Inflammatory macrophage treated with lipopolysaccharide for 4 hours (primary cell): ENCODE measurements around the gene PRSS57.
"Not testable (repeated sequence)": the region's sequence is repeated elsewhere in the genome, so short reads cannot be mapped to it uniquely, and the experiment has no call there.

Source experiments
- DNase-seq: peaks from one replicate; pipeline ENCODE4 v3.0.0-alpha.2; 2020

PRSS57 gene

DNA sequence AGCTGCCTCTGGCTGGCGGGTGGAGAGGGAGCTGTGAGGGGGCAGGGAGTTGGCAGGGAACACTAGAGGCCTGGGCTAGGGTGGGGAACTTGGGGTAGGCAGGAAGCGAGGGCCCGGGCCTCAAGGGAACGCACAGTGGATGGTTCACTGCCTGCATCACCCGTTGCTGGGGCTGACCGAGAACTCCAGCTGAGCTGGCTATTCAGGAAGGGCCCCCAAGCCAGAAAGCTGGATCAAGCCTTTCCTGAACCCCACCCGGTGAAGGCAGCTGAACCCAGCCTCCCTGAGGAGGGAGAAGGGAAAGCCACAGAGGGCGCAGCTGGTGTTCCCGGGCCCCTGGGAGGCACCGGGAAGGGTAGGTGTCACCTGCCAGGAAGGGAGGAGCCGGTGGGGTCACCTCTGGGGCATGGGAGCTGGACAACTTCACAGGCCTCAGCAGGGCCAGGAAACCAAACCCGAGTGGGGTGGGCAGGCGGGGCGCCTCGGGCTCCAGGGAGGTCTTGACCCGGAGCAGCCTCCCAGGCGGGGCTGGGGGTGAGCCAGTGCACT is 27.4 kb upstream of the PRSS57 start:
- DNase-seq = no peak

DNA sequence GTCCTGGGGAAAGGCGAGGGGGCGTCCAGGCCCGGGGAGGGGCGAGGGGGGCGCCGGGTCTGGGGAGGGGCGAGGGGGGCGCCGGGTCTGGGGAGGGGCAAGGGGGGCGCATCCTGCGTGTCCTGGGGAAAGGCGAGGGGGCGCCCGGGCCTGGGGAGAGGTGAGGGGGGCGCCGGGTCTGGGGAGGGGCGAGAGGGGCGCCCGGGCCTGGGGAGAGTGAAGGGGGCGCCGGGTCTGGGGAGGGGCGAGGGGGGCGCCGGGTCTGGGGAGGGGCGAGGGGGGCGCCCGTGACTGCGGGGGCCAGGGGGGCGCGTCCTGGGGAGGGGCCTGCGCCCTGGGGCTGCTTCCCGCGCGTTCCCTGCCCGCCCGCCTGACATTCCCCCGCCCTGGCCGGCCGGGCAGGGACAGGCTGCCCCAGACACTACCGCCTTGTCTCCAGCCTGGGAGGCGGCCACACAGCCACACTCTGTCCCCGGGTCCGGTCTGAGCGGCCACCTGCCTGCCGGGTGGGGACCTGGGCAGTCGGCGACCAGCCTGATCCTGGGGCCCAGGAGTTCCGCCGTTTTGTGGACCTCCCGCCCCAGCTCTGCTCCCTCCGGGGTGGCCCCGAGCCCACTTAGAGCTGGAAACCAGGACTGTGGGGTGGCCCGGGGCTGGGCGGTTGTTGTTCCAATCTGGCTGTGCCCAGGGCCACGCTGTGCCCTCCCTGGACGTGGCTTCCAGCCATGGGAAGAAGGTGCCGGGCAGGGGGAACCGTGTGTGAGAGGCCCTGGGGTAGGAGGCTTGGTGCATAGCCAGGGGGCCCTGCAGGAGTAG is 25.3 kb upstream of the PRSS57 start:
- DNase-seq = no peak

DNA sequence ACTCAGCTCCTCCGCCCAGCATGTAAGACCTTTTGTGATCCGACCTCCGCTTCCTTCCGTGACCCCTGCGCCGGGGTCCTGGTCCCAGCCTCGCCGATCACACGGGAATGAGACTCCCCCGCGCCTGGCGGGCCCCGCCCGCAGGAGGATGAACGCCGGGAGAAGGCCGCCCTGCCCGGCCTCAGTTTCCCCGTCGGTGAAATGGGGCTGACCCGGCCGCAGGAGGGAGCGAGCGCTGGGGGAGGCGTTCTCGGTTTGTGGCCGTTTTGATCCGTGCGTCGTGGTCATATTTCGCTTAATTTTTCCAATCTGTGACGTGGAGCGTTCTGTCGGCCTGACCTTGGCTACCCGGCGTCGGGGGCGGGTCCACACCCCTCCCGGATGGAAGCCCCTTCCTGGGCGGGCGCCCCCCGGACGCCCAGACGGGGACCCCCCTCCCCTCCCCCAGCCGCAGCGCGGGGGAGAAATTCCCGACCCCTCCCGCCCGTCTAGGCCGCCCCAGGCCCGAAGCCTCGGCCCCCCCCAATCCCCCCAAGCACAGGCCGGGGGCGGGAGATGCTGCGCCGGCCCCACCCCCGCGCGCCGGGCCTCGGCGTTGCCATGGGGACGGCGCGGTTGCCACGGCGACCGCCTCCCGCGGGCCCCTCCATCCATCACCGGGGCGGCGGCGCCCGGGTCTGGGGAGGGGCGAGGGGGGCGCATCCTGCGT is 24.5 kb upstream of the PRSS57 start:
- no peak for DNase-seq

DNA sequence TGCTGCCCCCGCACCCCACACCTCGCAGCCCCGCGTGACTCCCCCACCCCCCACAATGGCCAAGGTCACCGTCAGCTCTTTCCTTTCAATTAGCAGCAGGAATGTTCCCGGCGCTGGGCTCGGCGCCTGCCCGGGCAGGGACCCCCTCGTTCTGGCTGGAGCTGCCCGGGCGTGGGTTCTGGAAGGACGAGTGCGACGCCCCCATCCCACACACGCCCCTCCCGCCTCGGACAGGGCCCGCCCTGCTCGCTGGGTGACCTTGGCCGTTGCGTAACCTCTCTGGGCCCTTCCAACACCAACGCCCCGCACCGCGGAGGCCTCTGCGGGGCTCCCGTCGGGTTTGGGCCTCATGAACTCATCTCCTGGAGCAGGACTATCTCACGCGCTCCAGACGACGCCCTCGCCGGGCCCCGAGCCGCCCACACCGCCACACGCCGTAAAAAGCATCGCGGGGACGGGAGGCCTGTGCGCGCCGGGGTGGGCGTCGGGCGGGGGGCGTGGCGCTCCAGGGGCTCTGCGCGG is 23.8 kb upstream of the PRSS57 start:
- DNase-seq = peak; percentile 21

DNA sequence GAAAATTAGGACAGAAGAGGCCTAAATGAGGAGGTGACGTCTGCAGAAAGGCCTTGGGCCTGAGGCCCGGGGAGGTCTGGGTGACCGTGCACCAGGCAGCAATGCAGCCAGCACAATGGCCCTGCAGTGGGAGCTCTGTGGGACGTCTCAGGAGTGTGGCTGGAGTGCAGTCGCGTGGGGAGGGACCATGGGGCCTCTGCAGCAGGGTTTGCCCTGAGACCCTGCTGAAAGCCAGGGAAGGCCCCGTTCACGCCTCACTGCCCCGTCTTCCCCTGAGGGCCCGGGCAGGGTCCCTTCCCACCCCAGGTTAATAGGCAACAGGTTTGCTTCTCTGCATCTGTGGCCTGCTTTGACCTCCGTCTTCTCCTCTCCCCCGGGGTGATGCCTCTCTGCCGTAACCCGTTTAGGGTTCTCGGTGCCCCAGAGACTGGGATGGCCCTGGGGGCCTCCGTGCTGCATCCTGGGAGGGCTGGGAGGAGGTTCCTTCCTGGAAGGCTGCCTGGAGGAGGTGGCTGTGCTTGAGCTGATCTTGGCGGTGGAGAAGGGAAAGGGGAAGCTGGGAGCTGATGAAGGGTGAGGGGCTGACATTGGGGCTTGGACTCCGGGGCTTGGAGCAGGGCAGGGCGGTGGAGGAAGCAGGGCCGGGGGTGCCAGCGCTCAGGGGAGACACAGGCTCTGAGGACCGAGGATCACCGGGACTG is 23.1 kb upstream of the PRSS57 start:
- no peak for DNase-seq

DNA sequence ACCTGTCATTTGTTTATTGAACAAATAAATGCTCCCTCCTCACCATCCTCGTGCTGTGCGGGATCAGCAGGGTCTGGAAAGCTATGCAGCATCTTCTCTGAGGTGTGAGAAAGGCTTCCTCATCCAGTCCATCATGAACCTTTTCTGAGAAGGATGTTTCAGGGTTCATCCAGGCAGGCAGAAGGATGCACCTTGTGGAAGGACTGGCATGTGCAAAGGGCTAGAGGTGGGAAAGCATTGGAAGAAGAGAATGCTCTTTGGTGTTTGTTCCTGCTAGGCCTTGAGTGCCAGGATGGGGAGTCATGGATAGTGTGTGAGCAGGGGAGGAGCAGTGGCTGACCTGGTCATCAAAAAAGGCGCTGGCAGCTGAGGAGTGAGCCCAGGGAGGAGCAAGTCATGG is 20.1 kb upstream of the PRSS57 start:
- DNase-seq = no peak

DNA sequence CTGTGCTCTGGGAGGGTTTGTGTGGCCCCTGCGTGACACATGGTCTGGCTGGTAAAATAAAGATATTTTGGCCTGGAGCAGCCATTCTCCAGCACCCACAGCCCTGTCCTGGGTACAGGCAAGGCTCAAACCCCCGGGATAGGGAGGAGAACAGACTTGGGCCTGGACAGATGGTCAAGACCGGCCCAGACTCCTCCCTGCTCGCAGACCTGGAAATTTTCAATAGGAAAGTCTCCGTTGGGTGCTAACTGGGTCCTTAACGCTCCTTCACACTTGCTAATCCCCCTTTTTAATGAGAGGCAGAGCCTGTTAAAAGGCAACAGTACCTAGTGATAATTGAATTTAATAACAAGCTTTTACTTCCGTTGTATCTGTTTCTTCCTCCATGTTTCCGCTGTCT is 16.0 kb upstream of the PRSS57 start:
- DNase-seq = no peak

DNA sequence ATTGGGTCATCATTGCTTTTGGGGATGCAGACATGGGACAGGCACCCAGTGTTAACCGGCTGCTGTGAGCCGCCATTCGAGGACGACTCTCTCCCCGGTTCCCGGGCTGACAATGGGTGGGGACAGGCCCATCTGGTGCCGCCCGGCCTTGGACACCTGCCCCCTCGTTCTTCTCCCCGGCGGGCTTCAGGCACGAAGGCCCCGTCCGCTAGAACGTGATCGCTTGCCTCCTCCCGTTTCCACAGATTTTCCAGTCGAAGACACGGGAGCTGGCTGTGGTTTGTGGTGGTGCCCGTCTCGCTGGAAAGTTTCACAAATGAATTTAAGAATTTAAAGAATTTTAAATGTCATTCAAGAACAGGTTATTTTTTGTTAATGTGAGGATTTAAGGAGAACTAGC is 15.5 kb upstream of the PRSS57 start:
- no peak for DNase-seq

DNA sequence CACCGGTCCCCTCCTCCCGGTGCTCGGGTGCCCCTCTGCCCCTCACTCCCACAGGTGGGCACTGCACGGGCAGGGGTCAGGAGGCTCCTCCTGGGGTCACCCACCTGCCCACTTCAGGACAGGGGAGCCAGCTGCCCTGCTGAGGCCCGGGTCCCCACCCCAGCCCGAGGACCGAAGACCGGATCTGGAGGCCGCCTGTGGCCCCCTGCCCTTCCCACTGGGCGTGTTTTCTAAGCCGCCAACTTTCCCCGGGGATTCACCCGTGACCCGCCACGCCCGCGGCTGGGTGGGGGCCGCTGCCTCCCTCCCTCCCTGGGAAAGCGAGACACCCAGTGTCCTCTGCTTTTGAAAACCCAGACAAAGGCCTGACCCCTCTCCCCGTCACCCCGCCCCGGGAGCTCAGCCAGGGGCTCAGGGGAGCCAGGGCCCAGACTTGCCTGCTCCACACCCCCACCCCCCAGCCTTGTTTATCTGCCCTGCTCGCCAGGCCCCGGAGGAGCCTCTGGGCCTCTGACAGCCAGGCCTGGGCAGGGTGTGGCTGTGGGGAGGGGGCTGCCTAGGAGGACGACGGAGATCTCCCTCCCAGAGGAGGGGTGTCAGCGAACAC is 14.8 kb upstream of the PRSS57 start:
- no peak for DNase-seq

DNA sequence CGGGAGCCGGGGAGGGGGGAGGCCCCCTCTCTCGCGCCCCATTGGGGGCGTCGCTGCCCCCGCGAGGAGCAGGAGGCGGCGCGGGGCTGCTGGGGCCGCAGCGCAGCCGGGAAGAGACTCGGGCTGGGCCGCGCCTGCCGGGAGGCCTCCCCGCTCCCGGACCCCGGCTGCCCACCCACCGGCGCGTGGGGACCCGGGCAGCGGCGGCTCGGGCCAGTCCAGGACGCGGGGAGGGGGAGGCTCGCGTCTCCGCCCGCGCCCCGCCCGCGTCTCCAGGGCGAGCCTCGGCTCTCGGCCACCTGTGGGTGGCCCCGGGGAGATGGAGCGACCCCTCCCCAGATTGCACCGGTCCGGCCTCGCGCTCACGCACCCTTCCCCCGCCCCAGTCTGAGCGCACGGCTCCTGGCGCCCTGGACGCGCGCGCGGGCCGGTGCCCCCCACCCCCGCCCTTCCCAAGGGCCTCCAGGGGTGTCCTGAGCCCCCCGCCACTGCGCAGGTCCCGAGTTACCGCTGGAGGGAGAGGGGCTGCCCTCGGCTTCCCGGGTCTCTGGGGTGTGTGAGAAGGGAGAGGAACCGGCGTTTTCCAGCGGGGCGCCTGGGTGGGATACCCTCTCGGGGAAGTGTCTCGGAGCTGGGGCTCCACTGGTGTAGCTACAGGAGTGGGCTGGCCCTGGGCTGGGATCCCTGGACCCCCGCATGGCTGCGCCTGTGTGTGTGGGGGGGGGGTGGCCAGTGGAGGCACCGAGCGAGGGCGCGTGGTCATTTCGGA is 14.1 kb upstream of the PRSS57 start:
- no peak for DNase-seq

DNA sequence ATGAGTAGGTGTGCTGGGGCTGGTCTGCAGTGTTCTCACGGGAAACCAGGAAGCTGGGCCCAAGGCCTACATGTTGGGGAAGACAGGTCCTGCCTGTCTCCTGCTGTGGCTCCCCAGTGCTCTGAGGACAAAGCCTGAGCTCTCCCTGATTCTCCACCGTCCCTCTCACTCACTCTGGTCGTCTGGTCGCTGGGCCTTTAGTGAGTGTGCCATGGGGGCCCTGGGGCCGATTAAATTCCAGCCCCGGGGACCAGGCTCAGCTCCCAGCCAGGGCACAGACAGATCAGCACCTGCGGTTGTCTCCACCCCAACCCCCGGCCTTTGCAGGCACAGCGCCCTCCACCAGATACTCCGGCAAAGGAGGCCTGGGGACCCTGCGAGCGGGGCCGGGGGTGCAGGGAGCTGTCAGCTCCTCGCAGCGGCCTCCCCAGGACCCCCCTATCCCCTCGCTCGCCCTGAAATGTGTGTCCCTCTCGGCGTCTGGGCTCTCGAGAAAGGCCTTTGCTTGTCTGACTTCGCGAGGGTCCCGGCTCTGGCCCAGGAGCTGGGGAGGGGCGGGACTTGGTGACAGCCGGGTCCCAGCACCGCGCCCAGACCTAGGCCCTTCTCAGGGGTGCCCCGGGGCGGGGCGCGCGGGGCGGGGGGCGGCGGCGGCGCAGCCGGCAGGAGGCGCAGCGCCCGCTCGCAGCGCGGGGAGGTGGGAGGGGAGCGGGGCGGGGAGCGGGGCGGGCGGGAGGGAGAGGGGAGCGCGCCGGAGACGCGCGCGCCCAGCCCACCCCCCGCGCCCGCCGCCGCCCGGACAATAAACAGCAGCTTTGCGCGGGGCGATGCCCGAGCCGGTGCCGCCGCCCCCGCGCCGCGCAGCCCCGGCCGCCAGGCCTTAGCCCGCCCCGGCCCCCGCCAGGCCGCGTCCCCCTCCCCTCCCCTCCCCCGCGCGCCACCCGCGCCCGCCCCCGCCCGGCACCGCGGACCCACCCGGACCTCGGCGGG is 13.2 kb upstream of the PRSS57 start, which contains the start of gene PALM:
TSS of gene PALM (plus strand) at position 782 of the 990 bp plus-strand sequence. CDS start 212 bp downstream, outside the sequence.
- no peak for DNase-seq

DNA sequence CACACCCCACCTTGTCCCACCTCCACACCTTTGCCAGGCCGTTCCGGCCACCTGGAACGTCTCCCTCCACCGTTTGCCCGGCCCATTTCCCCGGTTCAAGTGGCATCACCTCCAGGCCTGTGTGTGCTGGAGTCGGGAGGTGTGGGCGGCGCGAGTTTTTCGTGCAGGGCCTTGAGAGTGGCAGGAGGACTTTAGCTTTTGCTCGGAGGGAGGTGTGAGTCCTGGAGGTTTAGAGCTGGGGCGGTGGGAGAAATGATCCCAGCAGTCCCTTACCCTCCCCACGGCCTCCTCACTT is 9.1 kb upstream of the PRSS57 start:
- DNase-seq = no peak

DNA sequence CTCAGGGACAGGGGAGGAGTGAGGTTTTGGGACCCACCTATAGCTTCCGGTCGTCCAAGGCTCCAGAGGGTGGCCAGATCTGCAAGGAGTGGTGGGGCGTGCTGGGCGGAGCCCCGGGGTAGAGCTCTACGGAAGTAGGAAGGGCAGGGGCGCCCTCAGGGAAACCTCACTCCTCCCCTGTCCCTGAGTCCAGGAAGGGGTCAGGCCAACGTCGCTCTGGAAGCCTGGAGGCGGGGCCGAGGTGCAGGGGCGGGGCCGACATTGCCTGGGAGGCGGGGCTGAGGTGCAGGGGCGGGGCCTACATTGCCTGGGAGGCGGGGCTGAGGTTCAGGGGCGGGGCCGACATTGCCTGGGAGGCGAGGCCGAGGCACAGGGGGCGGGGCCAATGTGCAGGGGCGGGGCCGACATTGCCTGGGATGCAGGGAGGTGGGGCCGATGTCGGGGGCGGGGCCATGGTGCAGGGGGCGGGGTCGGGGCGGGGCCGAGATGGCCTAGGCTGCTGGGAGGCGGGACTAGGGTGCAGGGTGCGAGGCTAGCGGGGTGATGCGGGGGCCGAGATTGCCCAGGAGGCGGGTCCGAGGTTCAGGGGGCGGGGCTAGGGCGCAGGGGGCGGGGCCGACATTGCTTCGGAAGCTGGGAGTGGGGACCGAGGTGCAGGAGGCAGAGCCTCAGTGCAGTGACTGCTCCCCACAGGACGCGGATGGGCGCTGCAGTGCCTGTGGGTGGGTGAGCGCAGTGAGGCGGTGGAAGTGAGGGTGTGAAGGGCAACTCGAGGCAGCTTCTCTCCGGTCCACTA is 8.6 kb upstream of the PRSS57 start:
- DNase-seq = peak; percentile 84

DNA sequence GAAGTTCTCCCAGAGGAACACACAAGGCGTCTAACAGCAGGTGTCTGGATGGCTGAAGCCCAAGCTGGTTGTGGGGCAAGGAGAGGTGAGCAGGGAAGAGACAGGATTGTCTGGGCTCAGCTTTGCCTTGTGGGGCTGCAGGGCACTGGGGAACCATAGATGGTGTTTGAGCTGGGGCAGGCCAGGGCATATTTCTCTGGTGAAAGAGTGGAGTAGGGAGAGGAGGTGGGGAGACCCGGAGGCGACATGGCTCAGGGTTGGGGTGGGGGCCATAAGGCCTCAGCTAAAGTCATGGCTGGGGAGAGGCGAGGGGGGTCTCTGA is 8.0 kb upstream of the PRSS57 start:
- no peak for DNase-seq

DNA sequence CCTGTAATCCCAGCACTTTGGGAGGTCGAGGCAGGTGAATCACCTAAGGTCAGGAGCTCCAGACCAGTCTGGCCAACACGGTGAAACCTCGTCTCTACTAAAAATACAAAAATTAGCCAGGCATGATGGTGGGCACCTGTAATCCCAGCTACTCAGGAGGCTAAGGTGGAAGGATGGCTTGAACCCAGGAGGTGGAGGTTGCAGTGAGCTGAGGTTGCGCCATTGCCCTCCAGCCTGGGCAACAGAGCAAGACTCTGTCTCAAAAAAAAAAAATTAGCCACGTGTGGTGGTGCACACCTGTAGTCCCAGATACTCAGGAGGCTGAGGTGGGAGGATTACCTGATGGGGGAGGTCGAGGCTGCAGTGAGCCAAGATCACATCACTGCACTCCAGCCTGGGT is 7.6 kb upstream of the PRSS57 start:
- not testable (repeated sequence) for DNase-seq

DNA sequence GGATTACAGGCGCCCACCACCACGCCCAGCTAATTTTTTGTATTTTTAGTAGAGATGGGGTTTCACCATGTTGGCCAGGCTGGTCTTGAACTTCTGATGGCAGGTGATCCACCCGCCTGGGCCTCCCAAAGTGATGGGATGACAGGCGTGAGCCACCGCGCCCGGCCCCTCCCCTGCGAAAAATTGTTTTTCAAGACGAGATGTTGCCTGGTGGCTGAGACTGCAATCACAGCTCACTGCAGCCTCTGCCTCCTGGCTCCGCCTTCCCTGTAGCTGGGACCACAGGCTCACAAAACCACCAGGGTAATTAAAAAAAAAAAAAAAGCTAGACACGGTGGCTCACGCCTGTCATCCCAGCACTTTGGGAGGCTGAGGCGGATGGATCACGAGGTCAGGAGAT is 4.6 kb upstream of the PRSS57 start:
- not testable (repeated sequence) for DNase-seq

DNA sequence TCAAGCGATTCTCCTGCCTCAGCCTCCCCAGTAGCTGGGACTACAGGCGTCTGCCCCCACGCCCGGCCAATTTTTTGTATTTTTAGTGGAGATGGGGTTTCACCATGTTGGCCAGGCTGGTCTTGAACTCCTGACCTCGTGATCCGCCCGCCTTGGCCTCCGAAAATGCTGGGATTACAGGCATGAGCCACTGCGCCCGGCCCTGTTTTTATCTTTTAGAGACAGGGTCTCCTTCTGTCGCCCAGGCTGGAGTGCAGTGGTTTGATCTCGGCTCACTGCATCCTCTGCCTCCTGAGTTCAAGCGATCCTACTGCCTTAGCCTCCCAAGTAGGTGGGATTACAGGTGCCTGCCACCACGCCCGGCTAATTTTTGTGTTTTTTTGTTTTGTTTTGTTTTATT is 3.3 kb upstream of the PRSS57 start:
- not testable (repeated sequence) for DNase-seq

DNA sequence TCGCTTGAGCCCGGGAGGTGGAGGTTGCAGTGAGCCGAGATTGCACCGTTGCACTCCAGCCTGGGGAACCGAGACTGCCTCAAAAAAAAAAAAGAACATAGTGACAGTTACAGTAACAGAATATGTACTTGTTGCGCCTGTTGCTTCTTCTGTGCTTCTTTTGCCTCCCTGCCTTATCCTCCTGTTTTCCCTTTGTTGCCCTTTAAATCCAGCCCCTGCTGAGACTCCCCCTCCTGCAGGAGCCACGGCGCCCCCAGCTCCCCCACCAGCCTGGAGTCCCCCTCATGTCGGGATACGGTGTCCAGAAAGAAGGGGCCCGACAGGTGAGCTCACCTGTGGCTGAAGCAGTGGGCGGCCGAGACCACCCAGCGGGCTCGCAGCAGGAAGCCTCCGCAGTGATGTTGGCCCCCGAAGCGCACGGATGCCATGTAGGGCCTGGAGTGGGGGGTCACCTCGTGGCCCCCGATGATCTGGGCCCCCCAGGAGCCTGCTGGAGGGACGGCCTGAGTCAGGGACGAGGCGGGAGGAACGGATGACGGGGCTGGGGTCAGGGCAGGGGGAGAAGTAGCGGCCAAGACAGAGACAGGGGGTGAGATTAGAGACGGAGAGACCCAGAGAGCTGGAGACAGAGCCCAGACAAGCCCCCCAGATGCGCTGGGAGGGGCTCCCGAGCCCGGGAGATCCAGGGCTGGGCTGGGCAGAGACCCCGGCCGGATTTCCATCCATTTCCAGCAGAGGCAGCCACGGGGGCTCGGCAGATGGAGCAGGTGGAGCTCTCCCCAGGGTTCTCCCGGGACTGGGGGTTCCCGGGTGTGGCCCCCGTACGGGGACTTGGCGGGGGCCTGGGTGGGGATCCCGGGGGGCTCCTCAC is 536 bp downstream of the PRSS57 start:
- no peak for DNase-seq

DNA sequence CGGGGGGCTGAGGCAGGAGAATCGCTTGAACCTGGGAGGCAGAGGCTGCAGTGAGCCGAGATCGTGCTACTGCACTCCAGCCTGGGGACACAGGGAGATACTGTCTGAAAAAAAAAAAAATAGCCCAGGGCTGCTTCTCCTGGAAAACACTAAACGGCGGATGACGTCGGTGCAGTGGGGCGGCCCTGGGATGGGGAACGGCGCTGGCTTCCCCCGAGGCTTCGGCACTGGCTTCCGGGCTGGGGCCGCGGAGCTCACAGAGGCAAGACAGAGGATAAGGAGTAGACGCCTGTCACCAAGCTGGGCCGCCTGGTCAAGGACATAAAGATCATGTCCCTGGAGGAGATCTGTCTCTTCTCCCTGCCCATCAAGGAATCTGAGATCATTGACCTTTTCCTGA is 5.0 kb downstream of the PRSS57 start:
- no peak for DNase-seq
